Mucosa of descending colon (tissue), 3 donors: Measurements from ENCODE around the gene NAAA. TPM values are rescaled to one million over a fixed set of nuclear protein-coding genes. Genes with fewer than 3 reads are reported as not detected.

ENCODE experiments used
- ATAC-seq: fragments of 200-7000 bp; cut with Tn5 transposase; one replicate; pipeline ENCODE4 v1.9.1; 2020; ENCODE audit warnings: mild to moderate bottlenecking, moderate library complexity
- DNase-seq, 3 donors: peaks; one replicate each; pipeline ENCODE4 v3.0.0-alpha.2; 2020
- H3K36me3 ChIP-seq: fragments of 200-600 bp; one replicate; pipeline ENCODE4 v1.8.0; 2021; ENCODE audit warnings: low read depth, mild to moderate bottlenecking
- H3K4me1 ChIP-seq: fragments of 200-600 bp; one replicate; pipeline ENCODE4 v1.8.0; 2021; ENCODE audit warnings: low read depth, mild to moderate bottlenecking
- H3K4me3 ChIP-seq: fragments of 200-600 bp; one replicate; pipeline ENCODE4 v1.8.0; 2021; ENCODE audit warnings: mild to moderate bottlenecking
- H3K9me3 ChIP-seq: fragments of 200-600 bp; one replicate; pipeline ENCODE4 v1.8.0; 2021; ENCODE audit warnings: mild to moderate bottlenecking
- CTCF ChIP-seq: fragments of 200-600 bp; IDR thresholded peaks from one replicate; pipeline ENCODE4 v1.8.0; 2022; ENCODE audit warnings: antibody characterized with exemption, mild to moderate bottlenecking
- intact Hi-C, 2 donors: fragments of 100-400 bp; cut with DNase I in 1 of 2; cut with micrococcal nuclease in 1 of 2; formaldehyde crosslinking; loops; one replicate each; pipeline versions ENCODE4 v1.11.0 to v1.11.1; 2022; cut with DNase I, micrococcal nuclease
- total RNA-seq, 3 donors: library from RNA; stranded (reverse); fragmentation: NEBNext Ultra II Directional in 2 of 3; extraction: Animal tissue kit (Norgen Biotek cat#: 25700) in 2 of 3; gene quantifications; one replicate each; pipeline versions ENCODE4 v1.2.1 to v1.2.4, GENCODE V29; 2021 to 2023
- donor health status: DM: no; HTN: no; CAD: no; lungs with moderate emphysema.
- donor health status: DM: no; HTN: no; CAD: no.
- donor health status: DM: no; HTN: yes; CAD: no.

NAAA gene
- total RNA-seq, 3 donors from 2014 or later = 101 to 226 (median 163) TPM

GRCh38 chr4:75889537-75890199, 51.1 kb downstream of the NAAA start:
- ATAC-seq (no peak), DNase-seq (no peak)
- H3K9me3 ChIP-seq = no peaks in the 10 kb centered on the region
- TF ChIP-seq CTCF = no peak
- intact Hi-C loops = loop anchor here in 1 of 2 donors (10.0 kb wide), 1 partner anchor 175 kb away; no protein-coding TSS in a partner anchor
- no peak overlapping the region for H3K4me3 ChIP-seq
- H3K36me3 ChIP-seq = no peaks in the 10 kb centered on the region
- H3K4me1 ChIP-seq = no peaks in the 10 kb centered on the region

GRCh38 chr4:75886104-75886503, 54.7 kb downstream of the NAAA start:
- no peak for TF ChIP-seq CTCF
- Histone ChIP-seq H3K4me3 (no peak overlapping the region), H3K9me3 (no peaks in the 10 kb centered on the region), H3K36me3 (no peaks in the 10 kb centered on the region), H3K4me1 (no peaks in the 10 kb centered on the region)
- no peak for DNase-seq
- ATAC-seq = no peak
- intact Hi-C loops = no loop called here

- no peak for DNase-seq
- H3K4me1 ChIP-seq = no peaks in the 10 kb centered on the region
- TF ChIP-seq CTCF = no peak
- intact Hi-C loops = no loop called here
- H3K36me3 ChIP-seq = no peaks in the 10 kb centered on the region
- no peaks in the 10 kb centered on the region for H3K9me3 ChIP-seq
- ATAC-seq = no peak
- H3K4me3 ChIP-seq = no peak overlapping the region
Measured at GRCh38 chr4:75881476-75881875, 59.3 kb downstream of the NAAA start.

GRCh38 chr4:75880278-75880677, 60.5 kb downstream of the NAAA start:
- DNase-seq = no peak
- H3K9me3 ChIP-seq = no peaks in the 10 kb centered on the region
- H3K4me1 ChIP-seq = no peaks in the 10 kb centered on the region
- no peak for ATAC-seq
- no peak for TF ChIP-seq CTCF
- H3K4me3 ChIP-seq = no peak overlapping the region
- no peaks in the 10 kb centered on the region for H3K36me3 ChIP-seq
- intact Hi-C loops = no loop called here

- no peaks in the 10 kb centered on the region for H3K36me3 ChIP-seq
- DNase-seq = no peak
- H3K4me1 ChIP-seq = no peaks in the 10 kb centered on the region
- H3K4me3 ChIP-seq = no peak overlapping the region
- H3K9me3 ChIP-seq = no peaks in the 10 kb centered on the region
- no peak for ATAC-seq
- TF ChIP-seq CTCF = no peak
- intact Hi-C loops = no loop called here
Measured at GRCh38 chr4:75878246-75878756, 62.5 kb downstream of the NAAA start.
